ENCODE measurements around the gene NHLH1. TPM values are rescaled to one million over a fixed set of nuclear protein-coding genes. Genes with fewer than 3 reads are reported as not detected.

Gene NHLH1
- total RNA-seq, 6 donors from 2014 or later: 0.20 to 1.0 (median 0.33) TPM; not detected in 3

DNA sequence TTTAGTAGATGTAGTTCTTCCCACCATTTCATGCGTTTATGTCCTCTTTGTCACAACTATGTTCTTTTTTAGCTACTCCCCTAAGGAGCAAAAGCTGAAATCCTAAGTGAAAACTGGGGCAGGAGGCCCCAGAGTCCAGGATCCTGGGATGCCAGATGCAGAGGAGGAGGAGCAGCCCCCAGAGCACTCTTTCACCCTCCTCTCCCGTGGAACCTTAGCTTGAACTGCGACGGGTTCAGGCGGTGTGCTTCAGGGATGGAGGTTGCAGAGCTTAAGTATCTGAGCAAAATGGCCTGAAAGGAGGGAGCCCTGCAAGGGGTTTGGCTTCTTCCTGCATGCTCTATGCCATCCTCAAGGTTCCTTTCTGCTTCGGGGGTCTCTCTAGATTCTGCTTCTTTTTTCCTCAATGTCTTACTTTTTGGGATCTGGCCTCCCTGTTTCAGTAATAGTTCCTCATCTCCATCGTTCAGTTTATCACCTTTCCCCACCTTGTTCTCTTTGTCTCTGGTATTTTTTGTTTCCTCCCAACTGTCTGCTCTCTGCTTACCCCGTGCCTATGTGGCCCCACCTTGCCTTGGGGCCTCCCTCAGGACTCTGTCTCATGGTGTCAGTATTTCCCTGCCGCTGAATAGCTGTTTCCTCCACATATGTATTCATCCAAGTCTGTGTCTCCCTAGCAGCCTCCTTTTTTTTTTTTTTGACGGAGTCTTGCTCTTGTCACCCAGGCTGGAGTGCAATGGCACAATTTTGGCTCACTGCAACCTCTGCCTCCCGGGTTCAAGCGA, 2.7 kb upstream of the NHLH1 start:
- DNase-seq (no peak), ATAC-seq (ENCODE audit: low FRiP score in 2 of 2) (no peak)
- no peaks in the 10 kb centered on the region for H3K4me1 ChIP-seq
- H3K9me3 ChIP-seq: no peaks in the 10 kb centered on the region
- TF ChIP-seq, protein P1, sequence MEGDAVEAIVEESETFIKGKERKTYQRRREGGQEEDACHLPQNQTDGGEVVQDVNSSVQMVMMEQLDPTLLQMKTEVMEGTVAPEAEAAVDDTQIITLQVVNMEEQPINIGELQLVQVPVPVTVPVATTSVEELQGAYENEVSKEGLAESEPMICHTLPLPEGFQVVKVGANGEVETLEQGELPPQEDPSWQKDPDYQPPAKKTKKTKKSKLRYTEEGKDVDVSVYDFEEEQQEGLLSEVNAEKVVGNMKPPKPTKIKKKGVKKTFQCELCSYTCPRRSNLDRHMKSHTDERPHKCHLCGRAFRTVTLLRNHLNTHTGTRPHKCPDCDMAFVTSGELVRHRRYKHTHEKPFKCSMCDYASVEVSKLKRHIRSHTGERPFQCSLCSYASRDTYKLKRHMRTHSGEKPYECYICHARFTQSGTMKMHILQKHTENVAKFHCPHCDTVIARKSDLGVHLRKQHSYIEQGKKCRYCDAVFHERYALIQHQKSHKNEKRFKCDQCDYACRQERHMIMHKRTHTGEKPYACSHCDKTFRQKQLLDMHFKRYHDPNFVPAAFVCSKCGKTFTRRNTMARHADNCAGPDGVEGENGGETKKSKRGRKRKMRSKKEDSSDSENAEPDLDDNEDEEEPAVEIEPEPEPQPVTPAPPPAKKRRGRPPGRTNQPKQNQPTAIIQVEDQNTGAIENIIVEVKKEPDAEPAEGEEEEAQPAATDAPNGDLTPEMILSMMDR (IDR thresholded peaks at IDR 0.05): no peak
- no peak for TF ChIP-seq EP300 (IDR thresholded peaks at IDR 0.05)
- no peak for TF ChIP-seq POLR2AphosphoS5 (IDR thresholded peaks at IDR 0.05)
- no peak for TF ChIP-seq POLR2A (IDR thresholded peaks at IDR 0.05)
- peaks cover 4 to 18% (median 12%) of the 10 kb centered on the region in 4 donors for H3K36me3 ChIP-seq
- no peak overlapping the region for H3K27ac ChIP-seq
- no peaks in the 10 kb centered on the region for H3K27me3 ChIP-seq
- H3K4me3 ChIP-seq: no peak overlapping the region
- WGBS, 2 donors: 74 to 75% methylated on average over 12 of the region's 12 CpGs

DNA sequence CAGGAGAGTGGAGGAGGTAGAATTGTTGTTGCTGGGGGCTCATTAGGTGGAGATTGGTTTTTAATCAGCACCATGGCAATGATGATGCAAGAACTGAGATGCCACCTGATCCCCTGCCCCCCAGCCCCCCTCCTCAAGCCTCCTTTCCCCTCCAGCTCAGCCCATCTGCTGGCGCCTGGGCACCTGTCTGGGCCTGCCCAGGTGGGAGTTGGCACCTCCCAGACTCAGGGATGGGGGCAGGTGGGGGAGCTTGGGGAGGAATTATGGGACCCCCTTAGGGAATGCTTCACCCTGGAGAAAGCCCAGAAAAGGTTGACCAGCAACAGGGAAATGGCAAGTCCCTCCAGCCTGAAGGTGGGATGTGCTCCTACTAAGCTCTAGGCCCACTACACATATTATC, 1.5 kb upstream of the NHLH1 start:
- no peak overlapping the region for H3K4me3 ChIP-seq
- DNase-seq: no peak
- peaks cover 0 to 7% (median 3%) of the 10 kb centered on the region in 4 donors for H3K36me3 ChIP-seq
- no peak for ATAC-seq (ENCODE audit: low FRiP score in 2 of 2)
- TF ChIP-seq EP300 (IDR thresholded peaks at IDR 0.05) (no peak), POLR2A (IDR thresholded peaks at IDR 0.05) (no peak), POLR2AphosphoS5 (IDR thresholded peaks at IDR 0.05) (no peak)
- TF ChIP-seq, protein P1 (IDR thresholded peaks at IDR 0.05): no peak
- no peak overlapping the region for H3K27ac ChIP-seq
- H3K27me3 ChIP-seq: no peaks in the 10 kb centered on the region
- H3K4me1 ChIP-seq: no peaks in the 10 kb centered on the region
- H3K9me3 ChIP-seq: no peaks in the 10 kb centered on the region
- 100% methylated on average over 1 of the region's 1 CpG for WGBS, 2 donors

DNA sequence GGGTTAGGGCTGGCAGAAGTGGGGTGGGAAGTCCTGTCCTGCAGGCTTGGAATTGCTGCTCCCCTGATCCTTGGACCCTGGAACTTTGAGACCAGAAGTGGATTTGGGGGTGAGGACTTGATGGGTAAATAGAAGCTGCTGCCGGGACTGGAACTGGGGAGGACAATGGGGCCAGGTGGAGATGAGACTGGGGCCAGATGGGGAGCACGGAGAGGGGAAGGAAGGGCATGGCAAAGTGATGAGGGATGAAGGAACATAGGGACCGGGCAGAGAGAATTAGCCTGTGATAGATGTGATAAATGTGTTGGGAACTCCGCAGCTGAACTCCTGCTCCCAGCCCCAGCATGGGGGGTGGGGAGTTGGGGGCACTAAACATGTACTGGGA, 637 bp downstream of the NHLH1 start:
- Histone ChIP-seq H3K4me1 (no peaks in the 10 kb centered on the region), H3K4me3 (no peak overlapping the region), H3K27me3 (no peaks in the 10 kb centered on the region), H3K9me3 (no peaks in the 10 kb centered on the region), H3K27ac (no peak overlapping the region), H3K36me3 (no peaks in the 10 kb centered on the region)
- DNase-seq (no peak), ATAC-seq (ENCODE audit: low FRiP score in 2 of 2) (no peak)
- TF ChIP-seq POLR2A (IDR thresholded peaks at IDR 0.05) (no peak), EP300 (IDR thresholded peaks at IDR 0.05) (no peak), POLR2AphosphoS5 (IDR thresholded peaks at IDR 0.05) (no peak)
- TF ChIP-seq, protein P1 (IDR thresholded peaks at IDR 0.05): no peak
- 39 to 55% methylated on average over 4 of the region's 4 CpGs for WGBS, 2 donors

DNA sequence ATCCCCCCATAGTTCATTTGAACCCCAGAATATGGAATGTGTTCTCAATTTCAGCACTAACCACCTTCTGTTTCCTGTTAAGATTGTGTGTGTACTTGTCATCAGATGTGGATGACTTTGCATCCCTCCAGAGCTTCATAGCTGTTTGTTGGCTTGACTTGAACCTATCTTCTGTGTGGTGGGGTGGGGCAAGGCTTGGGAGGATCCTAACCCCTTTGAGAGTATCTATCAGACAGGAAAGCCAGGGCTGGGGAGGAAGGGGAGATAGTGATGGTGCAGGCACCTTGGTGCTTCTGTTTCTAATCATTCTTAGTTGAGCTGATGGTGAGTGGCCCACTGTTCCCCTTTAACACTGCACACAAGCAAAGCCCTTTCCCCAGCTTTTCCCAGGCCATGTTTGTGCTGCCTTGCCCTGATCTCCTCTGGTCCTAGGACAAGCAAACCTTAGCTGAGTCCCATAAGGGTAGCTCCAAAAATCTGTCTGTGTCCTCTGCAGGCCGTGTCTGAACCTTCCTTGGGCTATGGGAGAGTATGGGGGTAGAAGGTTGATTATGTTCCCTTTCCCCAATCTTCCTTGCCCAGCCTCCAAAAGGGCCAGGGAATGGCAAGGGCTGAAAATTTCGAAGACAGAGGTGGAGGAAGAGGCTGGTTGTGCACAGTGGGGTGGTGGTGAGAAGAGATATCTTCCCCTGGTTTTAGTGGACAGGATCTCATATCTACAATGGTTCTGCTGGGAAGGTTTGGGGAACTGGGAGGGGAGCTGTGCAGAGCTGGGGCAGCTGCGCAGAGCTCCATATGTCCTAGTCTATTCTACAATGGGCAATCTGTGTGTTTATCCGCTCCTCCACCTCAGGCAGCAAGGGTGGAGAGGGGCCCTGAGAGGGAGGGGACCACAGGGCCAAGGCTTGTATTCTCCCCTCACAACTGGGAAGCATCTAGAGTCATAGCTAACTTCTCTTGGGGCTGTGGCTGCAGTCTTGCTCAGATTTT, 1.4 kb downstream of the NHLH1 start:
- DNase-seq: no peak
- H3K4me1 ChIP-seq: no peaks in the 10 kb centered on the region
- H3K27ac ChIP-seq: no peak overlapping the region
- no peak overlapping the region for H3K4me3 ChIP-seq
- no peak for ATAC-seq (ENCODE audit: low FRiP score in 2 of 2)
- no peaks in the 10 kb centered on the region for H3K36me3 ChIP-seq
- H3K9me3 ChIP-seq: no peaks in the 10 kb centered on the region
- WGBS, 2 donors: 77 to 86% methylated on average over 4 of the region's 4 CpGs
- no peaks in the 10 kb centered on the region for H3K27me3 ChIP-seq
- no peak for TF ChIP-seq EP300 (IDR thresholded peaks at IDR 0.05)
- TF ChIP-seq POLR2AphosphoS5 (IDR thresholded peaks at IDR 0.05): no peak
- TF ChIP-seq, protein P1 (IDR thresholded peaks at IDR 0.05): no peak
- no peak for TF ChIP-seq POLR2A (IDR thresholded peaks at IDR 0.05)
